HepG2 (cell line): ENCODE data around the gene TMEM178A. TPM values are rescaled to one million over a fixed set of nuclear protein-coding genes. Genes with fewer than 3 reads are reported as not detected.

Experiments used
- ARID5B ChIP-seq: IDR thresholded peaks from 2 replicates; pipeline ENCODE4 v1.4.0; 2020; ENCODE audit warnings: mild to moderate bottlenecking, missing genetic modification reagents
- EP300 ChIP-seq, 3 experiments: sonication (generic) in 1 of 3; formaldehyde crosslinking in 1 of 3; IDR thresholded peaks; 2 replicates each; pipeline versions ENCODE4 v1.5.1 to v1.6.1; 2011 to 2020; ENCODE audit warnings: low read depth in 2 of 3, low read length in 2 of 3, borderline replicate concordance in 1 of 3, improper control_type of control experiment in 1 of 3, mild to moderate bottlenecking in 1 of 3, missing genetic modification reagents in 1 of 3, moderate library complexity in 1 of 3
- FOXO1 ChIP-seq: sonication (generic); formaldehyde crosslinking; IDR thresholded peaks from 2 replicates; pipeline ENCODE4 v1.4.0; 2020; ENCODE audit warnings: missing genetic modification reagents
- KDM5B ChIP-seq: sonication (generic); formaldehyde crosslinking; IDR thresholded peaks from 2 replicates; pipeline ENCODE4 v1.4.0; 2020; ENCODE audit warnings: missing genetic modification reagents, mild to moderate bottlenecking, borderline replicate concordance
- NR2F6 ChIP-seq, 2 experiments: IDR thresholded peaks; 2 replicates each; pipeline ENCODE4 v1.6.1; 2016; ENCODE audit warnings: antibody characterized with exemption in 1 of 2, mild to moderate bottlenecking in 1 of 2
- TFDP2 ChIP-seq: sonication (generic); formaldehyde crosslinking; IDR thresholded peaks from 2 replicates; pipeline ENCODE4 v1.4.0; 2020; ENCODE audit warnings: missing genetic modification reagents
- ZNF646 ChIP-seq: sonication (generic); formaldehyde crosslinking; IDR thresholded peaks from 2 replicates; pipeline ENCODE4 v1.9.0; 2021; ENCODE audit warnings: mild to moderate bottlenecking, missing genetic modification reagents
- ZNF710 ChIP-seq: sonication (generic); formaldehyde crosslinking; IDR thresholded peaks from 2 replicates; pipeline ENCODE4 v1.5.0; 2020; ENCODE audit warnings: mild to moderate bottlenecking, missing genetic modification reagents, borderline replicate concordance
- polyA plus RNA-seq, 8 experiments: library from polyadenylated mRNA; depleted of rRNA in 3 of 8; stranded (reverse) in 7 of 8; unstranded in 1 of 8; fragments of >200 nt; fragmentation: Illumina TruSeq in 4 of 8; extraction: Trizol in 4 of 8; gene quantifications; 2 replicates each; pipeline versions ENCODE4 v1.2.1 to v1.2.3, GENCODE V29; 2011 to 2016; ENCODE audit warnings: low read depth in 4 of 8, missing spikeins in 1 of 8, mixed read lengths in 1 of 8; ENCODE audit not compliant: insufficient read depth in 1 of 8
- total RNA-seq, 5 experiments: library from RNA; depleted of rRNA; stranded (reverse); fragments of >200 nt; fragmentation: Illumina TruSeq; extraction: Trizol; gene quantifications; 2 replicates each; pipeline ENCODE4 v1.2.3, GENCODE V29; 2016; ENCODE audit warnings: low read depth in 1 of 5

The TMEM178A gene
- total and polyA plus RNA-seq, 2 of the 13 experiments (the other 11 are each of a cell fraction or from before 2014, with no cell fraction given) = 0.38 to 3.3 TPM

- TF ChIP-seq ZNF710 (no peak), NR2F6 (IDR thresholded peaks at IDR 0.05) (no peak), NR2F6 (CRISPR knock-in tag; IDR thresholded peaks at IDR 0.05) (no peak), ARID5B (no peak), TFDP2 (CRISPR knock-in tag) (no peak), FOXO1 (no peak), KDM5B (CRISPR knock-in tag) (no peak), EP300 (IDR thresholded peaks at IDR 0.05; ENCODE audit: low read depth in 2 of 2, low read length in 2 of 2) (no peak), EP300 (CRISPR knock-in tag; IDR thresholded peaks at IDR 0.05; ENCODE audit: borderline replicate concordance) (no peak), ZNF646 (CRISPR knock-in tag) (no peak)
Observed at GRCh38 chr2:39666491-39667101, 879 bp downstream of the TMEM178A start (continued).
